Keratinocyte (primary cell): ENCODE results near the gene HSD11B1L.

Experiments
- CTCF ChIP-seq, 3 experiments: IDR thresholded peaks in 1 of 3; conservative IDR thresholded peaks in 1 of 3; optimal IDR thresholded peaks in 1 of 3; 2 replicates in 2 of 3; 3 replicates in 1 of 3; pipeline versions ENCODE3 to v1.5.1; 2011; ENCODE audit warnings: low read length in 3 of 3, mild to moderate bottlenecking in 3 of 3, moderate library complexity in 2 of 3, control low read depth in 1 of 3, inconsistent platforms in 1 of 3; ENCODE audit not compliant: insufficient read depth in 2 of 3; ENCODE audit errors: extremely low read depth in 1 of 3
- EZH2 ChIP-seq: IDR thresholded peaks from one replicate; pipeline ENCODE4 v1.6.1; 2012; ENCODE audit warnings: inconsistent platforms, mild to moderate bottlenecking, low read length, moderate library complexity

- no peak for TF ChIP-seq CTCF (optimal IDR thresholded peaks at IDR 0.05 in 1 of 3, IDR thresholded peaks at IDR 0.05 in 1 of 3, conservative IDR thresholded peaks at IDR 0.05 in 1 of 3; ENCODE audit: extremely low read depth in 1 of 3, insufficient read depth in 2 of 3, low read length in 3 of 3)
- no peak for TF ChIP-seq EZH2
Measured at GRCh38 chr19:5651361-5651760, 29.5 kb upstream of the HSD11B1L start.
